ENCODE data around the gene LAYN.

Gene LAYN

GRCh38 chr11:111539426-111540113 lies 950 bp upstream of the LAYN start:
- Mint-ChIP-seq H3K4me3 (peak overlapping the region; percentile 32 to 71), H3K27me3 (peaks cover 64 to 75% of the 10 kb centered on the region in 2 donors), H3K4me1 (peaks cover 9 to 16% of the 10 kb centered on the region in 2 donors), H3K27ac (no peak overlapping the region), H3K9me3 (no peaks in the 10 kb centered on the region), H3K36me3 (no peaks in the 10 kb centered on the region)
- no peak for DNase-seq
- ATAC-seq (replicated peaks): no peak

GRCh38 chr11:111540937-111541253 lies 375 bp downstream of the LAYN start:
- Mint-ChIP-seq H3K4me3 (peak overlapping the region; percentile 71 to 76), H3K27ac (no peak overlapping the region), H3K9me3 (no peaks in the 10 kb centered on the region), H3K27me3 (peaks cover 54 to 71% of the 10 kb centered on the region in 2 donors), H3K4me1 (peaks cover 9 to 16% of the 10 kb centered on the region in 2 donors), H3K36me3 (no peaks in the 10 kb centered on the region)
- ATAC-seq (replicated peaks) (peak; percentile 38 to 47), DNase-seq (no peak)

- peak overlapping the region; percentile 53 for H3K27ac Mint-ChIP-seq
- no peaks in the 10 kb centered on the region for H3K36me3 Mint-ChIP-seq
- DNase-seq (no peak), ATAC-seq (replicated peaks) (peak; percentile 30 to 33)
- H3K9me3 Mint-ChIP-seq: no peaks in the 10 kb centered on the region
- H3K27me3 Mint-ChIP-seq: peaks cover 49 to 67% of the 10 kb centered on the region in 2 donors
- peaks cover 9 to 16% of the 10 kb centered on the region in 2 donors for H3K4me1 Mint-ChIP-seq
- H3K4me3 Mint-ChIP-seq: peak overlapping the region; percentile 71 to 76
These were observed 938 bp downstream of the LAYN start for GRCh38 chr11:111541254-111542061.

GRCh38 chr11:111542606-111543275 lies 2.2 kb downstream of the LAYN start:
- Mint-ChIP-seq H3K27me3 (peaks cover 40 to 60% of the 10 kb centered on the region in 2 donors), H3K4me3 (no peak overlapping the region), H3K4me1 (peaks cover 9 to 16% of the 10 kb centered on the region in 2 donors), H3K9me3 (no peaks in the 10 kb centered on the region), H3K27ac (no peak overlapping the region), H3K36me3 (no peaks in the 10 kb centered on the region)
- no peak for ATAC-seq (replicated peaks)
- no peak for DNase-seq

- no peak overlapping the region for H3K4me3 Mint-ChIP-seq
- H3K4me1 Mint-ChIP-seq: peaks cover 0 to 11% of the 10 kb centered on the region in 2 donors
- no peak overlapping the region for H3K27ac Mint-ChIP-seq
- no peaks in the 10 kb centered on the region for H3K9me3 Mint-ChIP-seq
- peaks cover 18 to 19% of the 10 kb centered on the region in 2 donors for H3K27me3 Mint-ChIP-seq
- ATAC-seq (replicated peaks) (no peak), DNase-seq (no peak)
- H3K36me3 Mint-ChIP-seq: no peaks in the 10 kb centered on the region
These were observed 8.0 kb downstream of the LAYN start for GRCh38 chr11:111548525-111548924.

GRCh38 chr11:111549196-111549868 lies 8.8 kb downstream of the LAYN start:
- Mint-ChIP-seq H3K4me1 (peaks cover 0 to 11% of the 10 kb centered on the region in 2 donors), H3K4me3 (no peak overlapping the region), H3K9me3 (no peaks in the 10 kb centered on the region), H3K27ac (no peak overlapping the region), H3K27me3 (peaks cover 16 to 18% of the 10 kb centered on the region in 2 donors), H3K36me3 (no peaks in the 10 kb centered on the region)
- no peak for DNase-seq
- no peak for ATAC-seq (replicated peaks)

GRCh38 chr11:111549869-111550203 lies 9.3 kb downstream of the LAYN start:
- H3K4me3 Mint-ChIP-seq: no peak overlapping the region
- H3K36me3 Mint-ChIP-seq: no peaks in the 10 kb centered on the region
- H3K27me3 Mint-ChIP-seq: peaks cover 14 to 18% of the 10 kb centered on the region in 2 donors
- H3K27ac Mint-ChIP-seq: no peak overlapping the region
- ATAC-seq (replicated peaks) (no peak), DNase-seq (no peak)
- H3K9me3 Mint-ChIP-seq: no peaks in the 10 kb centered on the region
- H3K4me1 Mint-ChIP-seq: peaks cover 0 to 11% of the 10 kb centered on the region in 2 donors

GRCh38 chr11:111550258-111550657 lies 9.7 kb downstream of the LAYN start:
- Mint-ChIP-seq H3K9me3 (peaks cover under 1 to 1% of the 10 kb centered on the region in 2 donors), H3K4me1 (peaks cover 0 to 11% of the 10 kb centered on the region in 2 donors), H3K36me3 (peaks cover 1% of the 10 kb centered on the region in 2 donors), H3K4me3 (no peak overlapping the region), H3K27me3 (peaks cover 14 to 15% of the 10 kb centered on the region in 2 donors), H3K27ac (no peak overlapping the region)
- DNase-seq: no peak
- peak; percentile 49 to 56 for ATAC-seq (replicated peaks)

GRCh38 chr11:111554532-111554931 lies 14.0 kb downstream of the LAYN start:
- Mint-ChIP-seq H3K36me3 (peaks cover 4 to 7% of the 10 kb centered on the region in 2 donors), H3K9me3 (peaks cover 11% of the 10 kb centered on the region in 2 donors), H3K27ac (no peak overlapping the region), H3K4me1 (peaks cover 0 to 11% of the 10 kb centered on the region in 2 donors), H3K4me3 (no peak overlapping the region), H3K27me3 (peaks cover 5 to 14% of the 10 kb centered on the region in 2 donors)
- DNase-seq: no peak
- ATAC-seq (replicated peaks): no peak

GRCh38 chr11:111555255-111555654 lies 14.7 kb downstream of the LAYN start:
- peaks cover 0 to 3% of the 10 kb centered on the region in 2 donors for H3K4me1 Mint-ChIP-seq
- ATAC-seq (replicated peaks) (no peak), DNase-seq (no peak)
- peaks cover 4 to 7% of the 10 kb centered on the region in 2 donors for H3K36me3 Mint-ChIP-seq
- H3K27me3 Mint-ChIP-seq: peaks cover 5 to 14% of the 10 kb centered on the region in 2 donors
- peaks cover 11% of the 10 kb centered on the region in 2 donors for H3K9me3 Mint-ChIP-seq
- H3K27ac Mint-ChIP-seq: no peak overlapping the region
- no peak overlapping the region for H3K4me3 Mint-ChIP-seq

GRCh38 chr11:111557425-111558111 lies 17.0 kb downstream of the LAYN start:
- H3K27ac Mint-ChIP-seq: no peak overlapping the region
- ATAC-seq (replicated peaks) (no peak), DNase-seq (no peak)
- peaks cover 11% of the 10 kb centered on the region in 2 donors for H3K9me3 Mint-ChIP-seq
- H3K36me3 Mint-ChIP-seq: peaks cover 4 to 7% of the 10 kb centered on the region in 2 donors
- no peak overlapping the region for H3K4me3 Mint-ChIP-seq
- no peaks in the 10 kb centered on the region for H3K4me1 Mint-ChIP-seq
- H3K27me3 Mint-ChIP-seq: peaks cover 0 to 9% of the 10 kb centered on the region in 2 donors

GRCh38 chr11:111559800-111560464 lies 19.4 kb downstream of the LAYN start:
- H3K27ac Mint-ChIP-seq: no peak overlapping the region
- H3K4me1 Mint-ChIP-seq: no peaks in the 10 kb centered on the region
- peaks cover 4 to 7% of the 10 kb centered on the region in 2 donors for H3K36me3 Mint-ChIP-seq
- H3K27me3 Mint-ChIP-seq: peaks cover 0 to 3% of the 10 kb centered on the region in 2 donors
- ATAC-seq (replicated peaks): no peak
- no peak overlapping the region for H3K4me3 Mint-ChIP-seq
- DNase-seq: no peak
- H3K9me3 Mint-ChIP-seq: peaks cover 11% of the 10 kb centered on the region in 2 donors

GRCh38 chr11:111560800-111561199 lies 20.3 kb downstream of the LAYN start:
- H3K9me3 Mint-ChIP-seq: peaks cover 6 to 8% of the 10 kb centered on the region in 2 donors
- no peak overlapping the region for H3K27ac Mint-ChIP-seq
- peaks cover 0 to 4% of the 10 kb centered on the region in 2 donors for H3K36me3 Mint-ChIP-seq
- H3K4me1 Mint-ChIP-seq: no peaks in the 10 kb centered on the region
- no peak overlapping the region for H3K4me3 Mint-ChIP-seq
- DNase-seq: no peak
- ATAC-seq (replicated peaks): no peak
- peaks cover 0 to 3% of the 10 kb centered on the region in 2 donors for H3K27me3 Mint-ChIP-seq

All from stimulated activated naive B cell treated with anti-CD40 and anti-IgM and Interleukin-4, amounts not matched to agents 10 μg/mL and 1 μg/mL and 100 μg/mL, for 72 hours (primary cell).